ENCODE measurements around the gene JMJD1C. TPM values are rescaled to one million over a fixed set of nuclear protein-coding genes. Genes with fewer than 3 reads are reported as not detected.

JMJD1C gene
- total and polyA plus RNA-seq, 2 donors (not counting 3 experiments of a cell fraction or from before 2014, with no cell fraction given), result 32.1 to 97.1 TPM

DNA sequence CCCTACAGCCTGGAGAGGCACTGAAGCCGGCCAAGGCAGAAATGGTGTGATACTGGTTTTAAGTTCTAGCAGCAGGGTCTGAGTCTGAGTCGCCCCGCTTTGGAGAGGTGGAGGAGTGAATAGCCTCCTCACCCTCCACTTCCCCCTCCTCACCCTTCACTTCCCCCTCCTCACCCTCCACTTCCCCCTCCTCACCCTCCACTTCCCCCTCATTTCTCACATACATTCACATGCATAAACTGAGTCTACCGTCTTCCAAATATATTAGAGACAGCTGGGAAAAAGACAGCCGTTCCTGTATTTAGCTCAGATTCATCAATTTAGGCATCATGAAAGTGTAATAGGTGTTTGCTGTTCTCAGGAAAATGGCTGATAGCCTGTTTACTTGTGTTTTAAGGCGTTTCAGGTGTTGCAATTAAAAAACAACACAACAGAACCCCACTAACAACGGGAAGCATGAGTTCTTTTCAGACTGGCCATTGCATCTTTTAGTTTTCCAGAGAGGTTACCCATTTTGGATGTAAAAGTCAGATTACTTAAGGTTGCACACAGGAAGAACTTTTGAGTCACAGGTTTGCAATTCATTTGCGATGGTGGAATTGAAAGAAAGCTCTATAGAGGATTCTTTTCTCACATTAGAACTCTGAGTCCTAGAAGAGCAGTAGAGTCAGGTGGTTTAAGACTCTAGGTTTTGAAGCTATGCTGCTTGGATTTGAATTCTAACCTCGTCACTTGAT is 331.8 kb downstream of the JMJD1C start:
- Histone ChIP-seq H3K9me3 (replicated peaks; ENCODE audit: control insufficient read depth, insufficient read depth, low read length) (no peaks in the 10 kb centered on the region), H3K4me3 (replicated peaks in 1 of 3; ENCODE audit: insufficient read depth in 1 of 3, low read depth in 1 of 3, low read length in 3 of 3) (peak overlapping the region; percentile 48 to 73 (median 69)), H3K27me3 (ENCODE audit: control insufficient read depth in 2 of 2, insufficient read depth in 2 of 2, low read length in 2 of 2) (no peaks in the 10 kb centered on the region), H3K4me2 (ENCODE audit: insufficient read depth, low read length) (peak overlapping the region; percentile 87), H4K20me1 (replicated peaks; ENCODE audit: control insufficient read depth, extremely low read depth, insufficient read depth, low read length) (no peaks in the 10 kb centered on the region), H3K27ac (ENCODE audit: insufficient read depth, low read depth, low read length) (peak overlapping the region; percentile 78), H3K36me3 (ENCODE audit: control insufficient read depth in 2 of 2, extremely low read depth in 1 of 2, insufficient read depth in 2 of 2, low read length in 2 of 2) (no peaks in the 10 kb centered on the region), H3K9ac (replicated peaks; ENCODE audit: extremely low read depth, insufficient read depth, low read length) (peak overlapping the region; percentile 90), H3K79me2 (ENCODE audit: control insufficient read depth, insufficient read depth, low read length) (peaks cover 53% of the 10 kb centered on the region), H3K4me1 (ENCODE audit: control insufficient read depth, extremely low read depth, insufficient read depth, low read length) (peaks cover 7% of the 10 kb centered on the region), H3K9me1 (replicated peaks; ENCODE audit: control insufficient read depth, extremely low read depth, insufficient read depth, low read length) (no peaks in the 10 kb centered on the region), H2AFZ (ENCODE audit: low read depth, low read length) (peak overlapping the region; percentile 57)
- dilution Hi-C loops (cut with MboI; ENCODE audit: extremely low pct_ligation_motif_present, low sequenced_read_pairs) (no loop called here), intact Hi-C loops (cut with micrococcal nuclease) (loop anchor here (1.0 to 5.0 kb wide), 2 partner anchors 318 to 542 kb away; partner anchors contain the start of gene EGR2)
- no peak for FAIRE-seq
- BruUV-seq (replicated peaks), result no TSS peak
- ChIA-PET POLR2A (interaction anchor here (0.5 to 0.6 kb wide), 2 partner anchors 11 to 201 kb away, joined by 4 to 9 read pairs; no protein-coding TSS in a partner anchor), CTCF (interaction anchor here (0.9 to 2.9 kb wide), 7 partner anchors 12 to 697 kb away, joined by 3 to 19 read pairs (median 4); no protein-coding TSS in a partner anchor)
- TF ChIP-seq GATA2 (IDR thresholded peaks at IDR 0.05; ENCODE audit: insufficient read depth, insufficient read length, low read depth, low read length), result no peak
- no peak for TF ChIP-seq JUN (IDR thresholded peaks at IDR 0.05; ENCODE audit: borderline replicate concordance, insufficient read depth, insufficient read length, low read depth)
- TF ChIP-seq, protein P1, sequence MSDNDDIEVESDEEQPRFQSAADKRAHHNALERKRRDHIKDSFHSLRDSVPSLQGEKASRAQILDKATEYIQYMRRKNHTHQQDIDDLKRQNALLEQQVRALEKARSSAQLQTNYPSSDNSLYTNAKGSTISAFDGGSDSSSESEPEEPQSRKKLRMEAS (IDR thresholded peaks at IDR 0.05; ENCODE audit: insufficient read depth, insufficient read length), result no peak
- no peak for TF ChIP-seq CTCF (IDR thresholded peaks at IDR 0.05; ENCODE audit: extremely low read depth in 1 of 2, insufficient read depth in 1 of 2, low read depth in 1 of 2, low read length in 2 of 2)
- peak; percentile 35 for DNase-seq (ENCODE audit: low read depth, low spot score)

Measured in endothelial cell of umbilical vein (primary cell).